Liver (tissue), 9 donors: ENCODE measurements around the gene TBC1D9B. TPM values are rescaled to one million over a fixed set of nuclear protein-coding genes. Genes with fewer than 3 reads are reported as not detected.

Experiments
- DNase-seq: peaks from one replicate; pipeline ENCODE4 v3.0.0-alpha.2; 2017; ENCODE audit warnings: low spot score
- H3K27ac ChIP-seq, 2 donors: one replicate each; pipeline ENCODE4 v1.7.0; 2013; ENCODE audit warnings: inconsistent platforms in 2 of 2, low read length in 2 of 2, control low read depth in 1 of 2, low read depth in 1 of 2, mild to moderate bottlenecking in 1 of 2
- H3K27me3 ChIP-seq, 4 donors: one replicate each; pipeline versions ENCODE4 v1.6.1 to v1.7.0; 2013; ENCODE audit warnings: low read length in 3 of 4, inconsistent platforms in 1 of 4, mild to moderate bottlenecking in 1 of 4, moderate library complexity in 1 of 4; ENCODE audit not compliant: control insufficient read depth in 4 of 4, insufficient read depth in 4 of 4
- H3K36me3 ChIP-seq, 4 donors: one replicate each; pipeline versions ENCODE4 v1.6.1 to v1.7.0; 2013; ENCODE audit warnings: low read length in 3 of 4, mild to moderate bottlenecking in 3 of 4, low read depth in 1 of 4, moderate library complexity in 1 of 4; ENCODE audit not compliant: control insufficient read depth in 4 of 4, insufficient read depth in 3 of 4
- H3K4me1 ChIP-seq, 4 donors: one replicate each; pipeline versions ENCODE4 v1.6.1 to v1.7.0; 2013; ENCODE audit warnings: low read length in 3 of 4, mild to moderate bottlenecking in 3 of 4, moderate library complexity in 1 of 4; ENCODE audit not compliant: control insufficient read depth in 4 of 4, insufficient read depth in 4 of 4
- H3K4me3 ChIP-seq, 3 donors: one replicate each; pipeline versions ENCODE4 v1.6.1 to v1.7.0; 2013; ENCODE audit warnings: low read length in 3 of 3, control low read depth in 1 of 3, low read depth in 1 of 3, mild to moderate bottlenecking in 1 of 3
- H3K9ac ChIP-seq, 2 donors: one replicate each; pipeline ENCODE4 v1.7.0; 2013; ENCODE audit warnings: low read length in 2 of 2, mild to moderate bottlenecking in 2 of 2, moderate library complexity in 2 of 2, control low read depth in 1 of 2, low read depth in 1 of 2
- H3K9me3 ChIP-seq, 4 donors: one replicate each; pipeline versions ENCODE4 v1.6.1 to v1.7.0; 2013; ENCODE audit warnings: low read length in 3 of 4; ENCODE audit not compliant: control insufficient read depth in 4 of 4
- EGR1 ChIP-seq, 2 donors: IDR thresholded peaks; 2 replicates each; pipeline ENCODE4 v1.6.1; 2016 to 2018; ENCODE audit warnings: antibody characterized with exemption in 2 of 2, low read depth in 2 of 2
- FOXA1 ChIP-seq: IDR thresholded peaks from 2 replicates; pipeline ENCODE4 v1.6.1; 2016; ENCODE audit warnings: antibody characterized with exemption
- FOXA2 ChIP-seq: IDR thresholded peaks from 2 replicates; pipeline ENCODE4 v1.6.1; 2016; ENCODE audit warnings: antibody characterized with exemption
- GABPA ChIP-seq, 2 donors: IDR thresholded peaks in 1 of 2; conservative IDR thresholded peaks in 1 of 2; 2 replicates each; pipeline ENCODE4 v1.6.1; 2016; ENCODE audit warnings: antibody characterized with exemption in 2 of 2, mild to moderate bottlenecking in 1 of 2, moderate library complexity in 1 of 2
- HNF4A ChIP-seq, 2 donors: conservative IDR thresholded peaks; 2 replicates each; pipeline ENCODE4 v1.6.1; 2016; ENCODE audit warnings: antibody characterized with exemption in 2 of 2, mild to moderate bottlenecking in 2 of 2
- HNF4G ChIP-seq: IDR thresholded peaks from 2 replicates; pipeline ENCODE4 v1.6.1; 2016; ENCODE audit warnings: antibody characterized with exemption
- JUND ChIP-seq, 2 donors: IDR thresholded peaks; 2 replicates each; pipeline ENCODE4 v1.6.1; 2016; ENCODE audit warnings: antibody characterized with exemption in 2 of 2
- NR2F2 ChIP-seq: IDR thresholded peaks from 2 replicates; pipeline ENCODE4 v1.6.1; 2016; ENCODE audit warnings: antibody characterized with exemption
- RAD21 ChIP-seq, 2 donors: IDR thresholded peaks; 2 replicates each; pipeline ENCODE4 v1.6.1; 2016; ENCODE audit warnings: antibody characterized with exemption in 2 of 2, mild to moderate bottlenecking in 2 of 2
- RXRA ChIP-seq, 2 donors: IDR thresholded peaks; 2 replicates each; pipeline ENCODE4 v1.6.1; 2017 to 2018; ENCODE audit warnings: antibody characterized with exemption in 2 of 2, mild to moderate bottlenecking in 1 of 2
- SP1 ChIP-seq: IDR thresholded peaks from 2 replicates; pipeline ENCODE4 v1.6.1; 2018; ENCODE audit warnings: antibody characterized with exemption, mild to moderate bottlenecking
- TAF1 ChIP-seq: conservative IDR thresholded peaks from 2 replicates; pipeline ENCODE4 v1.6.1; 2016; ENCODE audit warnings: antibody characterized with exemption, mild to moderate bottlenecking
- YY1 ChIP-seq: IDR thresholded peaks from 2 replicates; pipeline ENCODE4 v1.6.1; 2016; ENCODE audit warnings: antibody characterized with exemption, mild to moderate bottlenecking
- WGBS: extraction: QIAGEN DNeasy Blood & Tissue Kit; methylation state at CpG from one replicate; pipeline ENCODE4 v1.1.7; 2013; 5-methylcytosine and 5-hydroxymethylcytosine counted together
- polyA plus RNA-seq, 2 donors: library from polyadenylated mRNA; stranded (reverse) in 1 of 2; unstranded in 1 of 2; fragments of 200-250 nt in 1 of 2; fragments of >200 nt in 1 of 2; fragmentation: Nextera tagmentation in 1 of 2; extraction: Ambion mirVana in 1 of 2; gene quantifications; one replicate each; pipeline versions ENCODE4 v1.2.1 to v1.2.3, GENCODE V29; 2013 to 2015
- total RNA-seq, 2 donors: library from RNA; depleted of rRNA; stranded (reverse); fragments of >200 nt; gene quantifications; one replicate each; pipeline ENCODE4 v1.2.3, GENCODE V29; 2014
- TF ChIP-seq, protein P1 (sequence below): fragments of 150-350 bp; IDR thresholded peaks from 2 replicates; pipeline ENCODE4 v1.5.1; 2017; ENCODE audit warnings: improper control_type of control experiment, low read depth, low read length; ENCODE audit not compliant: missing input control
- TF ChIP-seq, protein P2 (sequence below): IDR thresholded peaks from 2 replicates; pipeline ENCODE4 v1.6.1; 2016; ENCODE audit warnings: antibody characterized with exemption
- TF ChIP-seq, protein P3 (sequence below): IDR thresholded peaks from 2 replicates; pipeline ENCODE4 v1.6.1; 2016; ENCODE audit warnings: antibody characterized with exemption
- TF ChIP-seq, protein P4 (sequence below): IDR thresholded peaks from 2 replicates; pipeline ENCODE4 v1.6.1; 2016; ENCODE audit warnings: antibody characterized with exemption
- TF ChIP-seq, protein P5 (sequence below): IDR thresholded peaks from 2 replicates; pipeline ENCODE4 v1.6.1; 2016; ENCODE audit warnings: antibody characterized with exemption, mild to moderate bottlenecking
- donor health status: healthy.
- donor health status: healthy.
- donor health status: healthy.
- donor health status: healthy.
- donor health status: healthy.

The TBC1D9B gene
- total and polyA plus RNA-seq, 4 donors, result 23.1 to 55.4 (median 38.7) TPM

DNA sequence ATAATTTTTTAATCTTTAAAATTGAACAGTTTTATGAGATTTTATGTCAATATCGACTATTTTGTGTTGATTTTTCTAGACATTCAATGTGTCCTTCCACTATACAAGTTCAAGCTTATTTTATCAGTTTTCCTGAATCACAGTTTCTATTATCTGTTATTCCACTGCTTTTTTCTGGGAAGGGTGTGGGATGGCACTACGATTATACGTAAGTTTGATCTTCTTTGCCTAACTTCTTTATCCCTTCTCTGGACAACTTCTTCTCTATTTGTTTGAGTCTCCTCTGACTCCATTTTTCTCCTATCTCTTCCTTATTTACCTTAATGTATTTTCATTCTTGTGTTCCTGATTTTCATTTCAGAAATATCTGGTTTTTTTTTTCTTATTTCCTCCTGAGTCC is 24.5 kb downstream of the TBC1D9B start:
- Histone ChIP-seq H3K4me3 (no peak overlapping the region), H3K4me1 (no peaks in the 10 kb centered on the region), H3K9ac (no peak overlapping the region), H3K9me3 (peaks cover 5 to 11% (median 8%) of the 10 kb centered on the region in 4 donors), H3K36me3 (peaks cover 2 to 63% (median 37%) of the 10 kb centered on the region in 4 donors), H3K27ac (no peak overlapping the region), H3K27me3 (no peaks in the 10 kb centered on the region)
- TF ChIP-seq EGR1 (IDR thresholded peaks at IDR 0.05; ENCODE audit: low read depth in 2 of 2) (no peak), FOXA1 (no peak), TAF1 (no peak), JUND (IDR thresholded peaks at IDR 0.05) (no peak), RXRA (IDR thresholded peaks at IDR 0.05) (no peak), GABPA (IDR thresholded peaks at IDR 0.05 in 1 of 2, conservative IDR thresholded peaks at IDR 0.05 in 1 of 2) (no peak), NR2F2 (no peak), HNF4A (conservative IDR thresholded peaks at IDR 0.05) (no peak), RAD21 (IDR thresholded peaks at IDR 0.05) (no peak), YY1 (no peak), HNF4G (no peak), SP1 (no peak), FOXA2 (no peak)
- TF ChIP-seq, protein P1, sequence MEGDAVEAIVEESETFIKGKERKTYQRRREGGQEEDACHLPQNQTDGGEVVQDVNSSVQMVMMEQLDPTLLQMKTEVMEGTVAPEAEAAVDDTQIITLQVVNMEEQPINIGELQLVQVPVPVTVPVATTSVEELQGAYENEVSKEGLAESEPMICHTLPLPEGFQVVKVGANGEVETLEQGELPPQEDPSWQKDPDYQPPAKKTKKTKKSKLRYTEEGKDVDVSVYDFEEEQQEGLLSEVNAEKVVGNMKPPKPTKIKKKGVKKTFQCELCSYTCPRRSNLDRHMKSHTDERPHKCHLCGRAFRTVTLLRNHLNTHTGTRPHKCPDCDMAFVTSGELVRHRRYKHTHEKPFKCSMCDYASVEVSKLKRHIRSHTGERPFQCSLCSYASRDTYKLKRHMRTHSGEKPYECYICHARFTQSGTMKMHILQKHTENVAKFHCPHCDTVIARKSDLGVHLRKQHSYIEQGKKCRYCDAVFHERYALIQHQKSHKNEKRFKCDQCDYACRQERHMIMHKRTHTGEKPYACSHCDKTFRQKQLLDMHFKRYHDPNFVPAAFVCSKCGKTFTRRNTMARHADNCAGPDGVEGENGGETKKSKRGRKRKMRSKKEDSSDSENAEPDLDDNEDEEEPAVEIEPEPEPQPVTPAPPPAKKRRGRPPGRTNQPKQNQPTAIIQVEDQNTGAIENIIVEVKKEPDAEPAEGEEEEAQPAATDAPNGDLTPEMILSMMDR, result no peak
- TF ChIP-seq, protein P2, sequence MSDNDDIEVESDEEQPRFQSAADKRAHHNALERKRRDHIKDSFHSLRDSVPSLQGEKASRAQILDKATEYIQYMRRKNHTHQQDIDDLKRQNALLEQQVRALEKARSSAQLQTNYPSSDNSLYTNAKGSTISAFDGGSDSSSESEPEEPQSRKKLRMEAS, result no peak
- TF ChIP-seq, protein P3, sequence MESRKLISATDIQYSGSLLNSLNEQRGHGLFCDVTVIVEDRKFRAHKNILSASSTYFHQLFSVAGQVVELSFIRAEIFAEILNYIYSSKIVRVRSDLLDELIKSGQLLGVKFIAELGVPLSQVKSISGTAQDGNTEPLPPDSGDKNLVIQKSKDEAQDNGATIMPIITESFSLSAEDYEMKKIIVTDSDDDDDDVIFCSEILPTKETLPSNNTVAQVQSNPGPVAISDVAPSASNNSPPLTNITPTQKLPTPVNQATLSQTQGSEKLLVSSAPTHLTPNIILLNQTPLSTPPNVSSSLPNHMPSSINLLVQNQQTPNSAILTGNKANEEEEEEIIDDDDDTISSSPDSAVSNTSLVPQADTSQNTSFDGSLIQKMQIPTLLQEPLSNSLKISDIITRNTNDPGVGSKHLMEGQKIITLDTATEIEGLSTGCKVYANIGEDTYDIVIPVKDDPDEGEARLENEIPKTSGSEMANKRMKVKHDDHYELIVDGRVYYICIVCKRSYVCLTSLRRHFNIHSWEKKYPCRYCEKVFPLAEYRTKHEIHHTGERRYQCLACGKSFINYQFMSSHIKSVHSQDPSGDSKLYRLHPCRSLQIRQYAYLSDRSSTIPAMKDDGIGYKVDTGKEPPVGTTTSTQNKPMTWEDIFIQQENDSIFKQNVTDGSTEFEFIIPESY, result no peak
- TF ChIP-seq, protein P4, sequence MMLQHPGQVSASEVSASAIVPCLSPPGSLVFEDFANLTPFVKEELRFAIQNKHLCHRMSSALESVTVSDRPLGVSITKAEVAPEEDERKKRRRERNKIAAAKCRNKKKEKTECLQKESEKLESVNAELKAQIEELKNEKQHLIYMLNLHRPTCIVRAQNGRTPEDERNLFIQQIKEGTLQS, result no peak
- TF ChIP-seq, protein P5, sequence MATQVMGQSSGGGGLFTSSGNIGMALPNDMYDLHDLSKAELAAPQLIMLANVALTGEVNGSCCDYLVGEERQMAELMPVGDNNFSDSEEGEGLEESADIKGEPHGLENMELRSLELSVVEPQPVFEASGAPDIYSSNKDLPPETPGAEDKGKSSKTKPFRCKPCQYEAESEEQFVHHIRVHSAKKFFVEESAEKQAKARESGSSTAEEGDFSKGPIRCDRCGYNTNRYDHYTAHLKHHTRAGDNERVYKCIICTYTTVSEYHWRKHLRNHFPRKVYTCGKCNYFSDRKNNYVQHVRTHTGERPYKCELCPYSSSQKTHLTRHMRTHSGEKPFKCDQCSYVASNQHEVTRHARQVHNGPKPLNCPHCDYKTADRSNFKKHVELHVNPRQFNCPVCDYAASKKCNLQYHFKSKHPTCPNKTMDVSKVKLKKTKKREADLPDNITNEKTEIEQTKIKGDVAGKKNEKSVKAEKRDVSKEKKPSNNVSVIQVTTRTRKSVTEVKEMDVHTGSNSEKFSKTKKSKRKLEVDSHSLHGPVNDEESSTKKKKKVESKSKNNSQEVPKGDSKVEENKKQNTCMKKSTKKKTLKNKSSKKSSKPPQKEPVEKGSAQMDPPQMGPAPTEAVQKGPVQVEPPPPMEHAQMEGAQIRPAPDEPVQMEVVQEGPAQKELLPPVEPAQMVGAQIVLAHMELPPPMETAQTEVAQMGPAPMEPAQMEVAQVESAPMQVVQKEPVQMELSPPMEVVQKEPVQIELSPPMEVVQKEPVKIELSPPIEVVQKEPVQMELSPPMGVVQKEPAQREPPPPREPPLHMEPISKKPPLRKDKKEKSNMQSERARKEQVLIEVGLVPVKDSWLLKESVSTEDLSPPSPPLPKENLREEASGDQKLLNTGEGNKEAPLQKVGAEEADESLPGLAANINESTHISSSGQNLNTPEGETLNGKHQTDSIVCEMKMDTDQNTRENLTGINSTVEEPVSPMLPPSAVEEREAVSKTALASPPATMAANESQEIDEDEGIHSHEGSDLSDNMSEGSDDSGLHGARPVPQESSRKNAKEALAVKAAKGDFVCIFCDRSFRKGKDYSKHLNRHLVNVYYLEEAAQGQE, result no peak
- 98% methylated on average over 3 of the region's 3 CpGs for WGBS
- no peak for DNase-seq
